Measurements from ENCODE around the gene PHIP.

DNA sequence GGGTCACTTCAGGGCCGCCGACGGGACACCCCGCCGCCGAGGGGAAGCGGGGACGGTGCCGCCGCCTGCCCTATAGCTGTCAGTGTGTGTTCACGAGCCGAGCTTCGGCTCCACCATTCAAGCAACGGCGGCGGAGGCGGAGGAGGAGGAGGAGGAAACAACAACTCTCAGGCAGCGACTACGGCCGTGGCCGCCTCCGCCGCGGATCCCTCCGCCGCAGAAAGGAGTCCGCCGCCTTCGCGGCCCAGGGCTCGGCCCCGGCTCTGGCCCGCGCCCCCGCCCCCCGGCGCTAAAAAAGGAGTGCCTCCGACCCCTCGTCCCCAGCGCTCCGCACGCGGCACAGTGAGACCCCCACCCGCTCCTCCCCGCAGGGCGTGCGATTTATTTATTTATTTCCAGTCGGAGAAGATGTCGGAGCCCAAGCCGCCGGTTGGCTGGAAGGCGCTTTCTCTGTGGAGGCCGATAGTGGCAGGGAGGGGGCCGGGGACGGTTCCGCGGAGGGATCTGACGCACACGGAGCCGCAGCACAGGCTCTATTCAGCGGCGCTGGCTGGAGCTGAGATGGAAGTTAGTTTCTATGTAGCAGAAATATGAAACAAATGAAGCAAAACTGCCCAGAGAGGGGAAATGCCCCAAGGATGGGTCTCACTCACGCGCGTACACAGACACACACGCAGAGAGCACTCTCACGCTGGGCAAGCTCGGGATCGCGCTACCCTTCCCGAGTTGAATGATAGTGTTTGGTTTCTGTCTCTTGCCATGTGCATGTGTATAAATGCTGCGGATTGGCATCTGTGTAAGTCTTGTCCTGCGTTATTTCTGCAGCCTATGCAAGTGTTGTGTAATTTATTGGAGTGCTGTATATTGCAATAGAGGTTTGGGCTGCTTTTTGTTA lies at the start of gene PHIP:
- TF ChIP-seq, protein P1, sequence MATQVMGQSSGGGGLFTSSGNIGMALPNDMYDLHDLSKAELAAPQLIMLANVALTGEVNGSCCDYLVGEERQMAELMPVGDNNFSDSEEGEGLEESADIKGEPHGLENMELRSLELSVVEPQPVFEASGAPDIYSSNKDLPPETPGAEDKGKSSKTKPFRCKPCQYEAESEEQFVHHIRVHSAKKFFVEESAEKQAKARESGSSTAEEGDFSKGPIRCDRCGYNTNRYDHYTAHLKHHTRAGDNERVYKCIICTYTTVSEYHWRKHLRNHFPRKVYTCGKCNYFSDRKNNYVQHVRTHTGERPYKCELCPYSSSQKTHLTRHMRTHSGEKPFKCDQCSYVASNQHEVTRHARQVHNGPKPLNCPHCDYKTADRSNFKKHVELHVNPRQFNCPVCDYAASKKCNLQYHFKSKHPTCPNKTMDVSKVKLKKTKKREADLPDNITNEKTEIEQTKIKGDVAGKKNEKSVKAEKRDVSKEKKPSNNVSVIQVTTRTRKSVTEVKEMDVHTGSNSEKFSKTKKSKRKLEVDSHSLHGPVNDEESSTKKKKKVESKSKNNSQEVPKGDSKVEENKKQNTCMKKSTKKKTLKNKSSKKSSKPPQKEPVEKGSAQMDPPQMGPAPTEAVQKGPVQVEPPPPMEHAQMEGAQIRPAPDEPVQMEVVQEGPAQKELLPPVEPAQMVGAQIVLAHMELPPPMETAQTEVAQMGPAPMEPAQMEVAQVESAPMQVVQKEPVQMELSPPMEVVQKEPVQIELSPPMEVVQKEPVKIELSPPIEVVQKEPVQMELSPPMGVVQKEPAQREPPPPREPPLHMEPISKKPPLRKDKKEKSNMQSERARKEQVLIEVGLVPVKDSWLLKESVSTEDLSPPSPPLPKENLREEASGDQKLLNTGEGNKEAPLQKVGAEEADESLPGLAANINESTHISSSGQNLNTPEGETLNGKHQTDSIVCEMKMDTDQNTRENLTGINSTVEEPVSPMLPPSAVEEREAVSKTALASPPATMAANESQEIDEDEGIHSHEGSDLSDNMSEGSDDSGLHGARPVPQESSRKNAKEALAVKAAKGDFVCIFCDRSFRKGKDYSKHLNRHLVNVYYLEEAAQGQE (tag by site-specific recombination; IDR thresholded peaks at IDR 0.05), result peak; percentile 29
- TF ChIP-seq, protein P2, sequence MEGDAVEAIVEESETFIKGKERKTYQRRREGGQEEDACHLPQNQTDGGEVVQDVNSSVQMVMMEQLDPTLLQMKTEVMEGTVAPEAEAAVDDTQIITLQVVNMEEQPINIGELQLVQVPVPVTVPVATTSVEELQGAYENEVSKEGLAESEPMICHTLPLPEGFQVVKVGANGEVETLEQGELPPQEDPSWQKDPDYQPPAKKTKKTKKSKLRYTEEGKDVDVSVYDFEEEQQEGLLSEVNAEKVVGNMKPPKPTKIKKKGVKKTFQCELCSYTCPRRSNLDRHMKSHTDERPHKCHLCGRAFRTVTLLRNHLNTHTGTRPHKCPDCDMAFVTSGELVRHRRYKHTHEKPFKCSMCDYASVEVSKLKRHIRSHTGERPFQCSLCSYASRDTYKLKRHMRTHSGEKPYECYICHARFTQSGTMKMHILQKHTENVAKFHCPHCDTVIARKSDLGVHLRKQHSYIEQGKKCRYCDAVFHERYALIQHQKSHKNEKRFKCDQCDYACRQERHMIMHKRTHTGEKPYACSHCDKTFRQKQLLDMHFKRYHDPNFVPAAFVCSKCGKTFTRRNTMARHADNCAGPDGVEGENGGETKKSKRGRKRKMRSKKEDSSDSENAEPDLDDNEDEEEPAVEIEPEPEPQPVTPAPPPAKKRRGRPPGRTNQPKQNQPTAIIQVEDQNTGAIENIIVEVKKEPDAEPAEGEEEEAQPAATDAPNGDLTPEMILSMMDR (tag by site-specific recombination; IDR thresholded peaks at IDR 0.05), result peak; percentile 28; the same call in 1 of the 2 replicates
- no peak for TF ChIP-seq ZNF138 (tag by site-specific recombination; IDR thresholded peaks at IDR 0.05; ENCODE audit: borderline replicate concordance)
- TF ChIP-seq, protein P3, sequence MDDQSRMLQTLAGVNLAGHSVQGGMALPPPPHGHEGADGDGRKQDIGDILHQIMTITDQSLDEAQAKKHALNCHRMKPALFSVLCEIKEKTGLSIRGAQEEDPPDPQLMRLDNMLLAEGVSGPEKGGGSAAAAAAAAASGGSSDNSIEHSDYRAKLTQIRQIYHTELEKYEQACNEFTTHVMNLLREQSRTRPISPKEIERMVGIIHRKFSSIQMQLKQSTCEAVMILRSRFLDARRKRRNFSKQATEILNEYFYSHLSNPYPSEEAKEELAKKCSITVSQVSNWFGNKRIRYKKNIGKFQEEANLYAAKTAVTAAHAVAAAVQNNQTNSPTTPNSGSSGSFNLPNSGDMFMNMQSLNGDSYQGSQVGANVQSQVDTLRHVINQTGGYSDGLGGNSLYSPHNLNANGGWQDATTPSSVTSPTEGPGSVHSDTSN (CRISPR knock-in tag; IDR thresholded peaks at IDR 0.05), result peak; percentile 72; the same call in 1 of the 2 replicates
- peak; percentile 87 for TF ChIP-seq KLF9 (tag by site-specific recombination; IDR thresholded peaks at IDR 0.05; ENCODE audit: low read depth)
- TF ChIP-seq ZNF274 (IDR thresholded peaks at IDR 0.05; ENCODE audit: low read length), result no peak
- TF ChIP-seq ZNF274 (tag by site-specific recombination; IDR thresholded peaks at IDR 0.05; ENCODE audit: borderline replicate concordance), result no peak
- peak; percentile 89 for TF ChIP-seq ZNF121 (tag by site-specific recombination; IDR thresholded peaks at IDR 0.05)
- TF ChIP-seq ZNF16 (tag by site-specific recombination; IDR thresholded peaks at IDR 0.05; ENCODE audit: low read depth), result no peak
- no peak for TF ChIP-seq ZNF747 (tag by site-specific recombination; IDR thresholded peaks at IDR 0.05)
- peak; percentile 94 for TF ChIP-seq ZBTB7A (tag by site-specific recombination; IDR thresholded peaks at IDR 0.05; ENCODE audit: low read depth)
- 0 out of 2 replicates have a peak, but pooled peaks have one; percentile 85 for TF ChIP-seq ZNF837 (tag by site-specific recombination; IDR thresholded peaks at IDR 0.05)
- no peak for TF ChIP-seq ZNF624 (tag by site-specific recombination; IDR thresholded peaks at IDR 0.05)
- TF ChIP-seq, protein P4, sequence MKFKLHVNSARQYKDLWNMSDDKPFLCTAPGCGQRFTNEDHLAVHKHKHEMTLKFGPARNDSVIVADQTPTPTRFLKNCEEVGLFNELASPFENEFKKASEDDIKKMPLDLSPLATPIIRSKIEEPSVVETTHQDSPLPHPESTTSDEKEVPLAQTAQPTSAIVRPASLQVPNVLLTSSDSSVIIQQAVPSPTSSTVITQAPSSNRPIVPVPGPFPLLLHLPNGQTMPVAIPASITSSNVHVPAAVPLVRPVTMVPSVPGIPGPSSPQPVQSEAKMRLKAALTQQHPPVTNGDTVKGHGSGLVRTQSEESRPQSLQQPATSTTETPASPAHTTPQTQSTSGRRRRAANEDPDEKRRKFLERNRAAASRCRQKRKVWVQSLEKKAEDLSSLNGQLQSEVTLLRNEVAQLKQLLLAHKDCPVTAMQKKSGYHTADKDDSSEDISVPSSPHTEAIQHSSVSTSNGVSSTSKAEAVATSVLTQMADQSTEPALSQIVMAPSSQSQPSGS (tag by site-specific recombination; IDR thresholded peaks at IDR 0.05; ENCODE audit: low read depth), result peak; percentile 25; the same call in 1 of the 2 replicates
- TF ChIP-seq ZNF416 (tag by site-specific recombination; IDR thresholded peaks at IDR 0.05), result no peak

Measured in HEK293 (cell line).